Fibroblast of mammary gland (primary cell): ENCODE data around the gene PPP1R11.
"Not testable (repeated sequence)": the region's sequence is repeated elsewhere in the genome, so short reads cannot be mapped to it uniquely, and the experiment has no call there.

ENCODE experiments used
- DNase-seq: peaks from one replicate; pipeline ENCODE4 v3.0.0-alpha.2; 2010; ENCODE audit warnings: low read depth
- H3K4me3 ChIP-seq: 2 replicates; pipeline ENCODE4 v1.5.1; 2011; ENCODE audit warnings: low read depth, mild to moderate bottlenecking, low read length, moderate library complexity; ENCODE audit not compliant: control insufficient read depth
- TF ChIP-seq, protein P1 (sequence below): conservative IDR thresholded peaks from 2 replicates; pipeline ENCODE4 v1.5.1; 2011; ENCODE audit warnings: low read depth, low read length, inconsistent platforms; ENCODE audit not compliant: control insufficient read depth, insufficient read depth

The PPP1R11 gene

DNA sequence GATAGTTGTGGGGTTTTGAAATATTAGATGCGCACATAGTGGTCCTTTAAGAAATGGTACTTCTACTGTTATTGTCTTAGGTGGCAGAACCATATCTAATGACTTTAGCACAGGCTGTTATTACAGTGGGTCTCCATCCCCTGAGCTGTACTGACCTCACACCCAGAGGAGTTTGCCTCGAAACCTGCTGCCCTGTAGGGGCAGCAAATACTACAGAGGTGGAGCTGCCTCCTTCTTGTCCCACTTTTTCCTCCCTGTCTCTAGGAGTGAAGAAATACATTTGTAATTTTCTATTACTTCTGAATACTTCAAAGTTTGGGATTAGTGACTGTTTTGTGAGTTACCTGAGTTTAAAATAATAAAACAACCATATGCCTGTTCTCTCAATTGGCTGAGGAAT is 37.7 kb downstream of the PPP1R11 start:
- no peak for DNase-seq
- H3K4me3 ChIP-seq: no peak overlapping the region
- TF ChIP-seq, protein P1, sequence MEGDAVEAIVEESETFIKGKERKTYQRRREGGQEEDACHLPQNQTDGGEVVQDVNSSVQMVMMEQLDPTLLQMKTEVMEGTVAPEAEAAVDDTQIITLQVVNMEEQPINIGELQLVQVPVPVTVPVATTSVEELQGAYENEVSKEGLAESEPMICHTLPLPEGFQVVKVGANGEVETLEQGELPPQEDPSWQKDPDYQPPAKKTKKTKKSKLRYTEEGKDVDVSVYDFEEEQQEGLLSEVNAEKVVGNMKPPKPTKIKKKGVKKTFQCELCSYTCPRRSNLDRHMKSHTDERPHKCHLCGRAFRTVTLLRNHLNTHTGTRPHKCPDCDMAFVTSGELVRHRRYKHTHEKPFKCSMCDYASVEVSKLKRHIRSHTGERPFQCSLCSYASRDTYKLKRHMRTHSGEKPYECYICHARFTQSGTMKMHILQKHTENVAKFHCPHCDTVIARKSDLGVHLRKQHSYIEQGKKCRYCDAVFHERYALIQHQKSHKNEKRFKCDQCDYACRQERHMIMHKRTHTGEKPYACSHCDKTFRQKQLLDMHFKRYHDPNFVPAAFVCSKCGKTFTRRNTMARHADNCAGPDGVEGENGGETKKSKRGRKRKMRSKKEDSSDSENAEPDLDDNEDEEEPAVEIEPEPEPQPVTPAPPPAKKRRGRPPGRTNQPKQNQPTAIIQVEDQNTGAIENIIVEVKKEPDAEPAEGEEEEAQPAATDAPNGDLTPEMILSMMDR: no peak

DNA sequence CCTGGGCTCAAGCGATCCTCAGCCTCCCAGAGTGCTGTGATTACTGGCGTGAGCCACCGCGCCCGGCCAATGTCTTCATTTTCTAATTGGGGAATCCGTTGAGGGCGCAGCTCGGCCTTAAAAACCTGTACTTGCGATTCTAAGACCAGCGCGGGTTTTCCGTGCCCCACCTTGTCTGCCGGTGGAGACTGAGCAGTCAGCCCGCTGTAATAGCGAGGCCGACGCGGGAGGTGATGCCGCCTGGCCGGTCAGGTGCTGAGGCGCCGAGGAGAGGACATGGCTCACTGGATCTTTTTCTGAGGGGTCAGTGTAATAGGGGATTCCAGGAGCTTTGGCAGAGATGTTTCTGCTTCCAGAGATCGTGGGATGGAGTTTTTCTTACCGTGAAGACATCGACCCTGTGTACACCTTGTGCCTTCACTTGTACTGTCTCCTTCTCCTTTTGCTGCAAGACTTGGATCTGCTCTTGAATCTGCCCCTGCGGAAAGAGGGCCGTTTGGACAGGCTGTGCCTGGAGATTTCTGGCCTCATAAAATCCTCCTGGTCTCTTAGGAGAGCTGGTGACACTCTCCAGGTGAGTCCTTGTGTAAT is 44.4 kb downstream of the PPP1R11 start:
- no peak for DNase-seq
- TF ChIP-seq, protein P1: no peak
- H3K4me3 ChIP-seq: no peak overlapping the region

DNA sequence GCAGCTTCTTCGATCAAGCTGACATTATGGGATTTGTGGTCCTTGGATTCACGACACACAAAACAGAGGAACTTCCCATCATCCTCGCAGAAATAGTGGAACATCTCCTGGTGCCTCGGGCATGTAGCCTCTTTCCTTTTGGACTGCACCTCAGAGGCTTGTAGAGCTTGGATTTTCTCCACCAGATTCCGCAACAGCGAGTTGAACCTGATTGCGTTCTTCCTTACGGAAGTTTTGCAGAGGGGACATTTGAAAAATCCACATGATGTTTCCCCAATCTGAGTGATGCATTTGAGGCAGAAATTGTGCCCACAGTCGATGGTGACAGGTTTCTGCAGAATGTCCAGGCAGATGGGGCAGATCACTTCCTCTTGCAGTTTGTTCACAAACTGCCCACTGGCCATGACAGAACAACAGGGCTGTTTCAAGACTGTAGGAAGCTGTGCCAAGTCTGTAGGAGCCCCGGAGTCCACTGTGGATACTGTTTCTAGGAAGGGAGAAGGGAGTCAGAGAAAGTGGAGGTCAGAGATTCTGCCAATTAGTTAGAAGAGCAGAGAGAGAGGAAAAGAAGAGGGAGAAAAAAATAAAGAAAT is 45.5 kb downstream of the PPP1R11 start:
- TF ChIP-seq, protein P1: no peak
- no peak overlapping the region for H3K4me3 ChIP-seq
- no peak for DNase-seq

DNA sequence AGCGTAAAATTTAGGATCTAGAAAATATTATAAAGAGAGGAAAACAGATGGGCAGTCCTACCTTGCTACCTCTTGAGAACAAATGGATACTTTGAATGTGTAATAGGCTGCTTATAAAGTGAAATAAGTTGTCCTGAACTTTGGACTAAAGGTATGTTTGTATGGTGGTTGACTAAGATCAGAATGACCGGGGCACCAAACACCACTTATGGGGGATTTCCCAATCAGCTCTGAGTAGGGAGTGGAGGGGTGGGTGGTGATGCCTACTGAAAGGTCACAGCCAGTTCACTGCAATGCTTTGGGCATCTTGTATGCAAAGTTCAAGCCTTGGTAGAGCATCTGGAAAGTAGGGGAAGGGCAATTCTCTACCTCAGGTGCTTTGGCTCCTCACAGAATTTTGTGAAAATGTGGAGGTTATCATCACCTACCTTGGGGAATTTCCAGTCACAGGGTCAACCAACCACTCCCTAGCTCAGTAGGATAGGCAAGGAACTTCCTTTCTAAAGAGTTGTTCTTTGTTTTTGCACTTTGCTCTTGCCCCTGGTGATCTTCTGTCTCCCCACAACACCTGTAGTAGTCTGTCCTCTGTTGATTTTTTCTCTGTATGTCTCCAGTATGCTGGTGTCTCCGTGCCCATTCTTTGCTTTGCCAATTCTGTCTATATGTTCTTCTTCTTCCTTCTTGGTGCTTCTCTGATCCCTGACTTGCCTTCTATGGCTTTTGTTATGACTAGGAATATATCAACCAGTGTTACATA is 46.2 kb downstream of the PPP1R11 start, which contains the start of gene TRIM31:
TRIM31 (minus strand) TSS at position 88 of the 757 bp plus-strand sequence. CDS start 285 bp downstream, outside the sequence.
- TF ChIP-seq, protein P1: no peak
- no peak within 1 kb of the TSS for H3K4me3 ChIP-seq
- no peak for DNase-seq

DNA sequence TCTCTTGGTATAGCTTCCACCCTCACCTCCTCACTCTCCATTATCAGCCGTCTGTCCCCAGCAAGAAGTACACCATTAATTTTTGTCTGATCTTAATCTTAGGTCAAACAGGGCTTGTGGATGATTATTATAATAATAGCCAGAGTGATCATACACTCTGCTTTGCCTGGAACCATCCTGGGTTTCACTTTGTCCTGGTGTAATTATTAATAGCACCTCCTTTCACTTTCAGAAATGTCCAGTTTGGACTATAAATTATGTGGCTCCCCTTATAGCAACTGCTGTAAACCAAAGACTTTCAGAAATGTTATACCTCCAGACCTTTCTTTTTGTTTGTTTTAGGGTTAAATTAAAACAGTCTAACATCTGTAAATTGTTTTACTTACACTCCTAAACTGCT is 46.8 kb downstream of the PPP1R11 start:
- H3K4me3 ChIP-seq: no peak overlapping the region
- DNase-seq: no peak
- TF ChIP-seq, protein P1: no peak

DNA sequence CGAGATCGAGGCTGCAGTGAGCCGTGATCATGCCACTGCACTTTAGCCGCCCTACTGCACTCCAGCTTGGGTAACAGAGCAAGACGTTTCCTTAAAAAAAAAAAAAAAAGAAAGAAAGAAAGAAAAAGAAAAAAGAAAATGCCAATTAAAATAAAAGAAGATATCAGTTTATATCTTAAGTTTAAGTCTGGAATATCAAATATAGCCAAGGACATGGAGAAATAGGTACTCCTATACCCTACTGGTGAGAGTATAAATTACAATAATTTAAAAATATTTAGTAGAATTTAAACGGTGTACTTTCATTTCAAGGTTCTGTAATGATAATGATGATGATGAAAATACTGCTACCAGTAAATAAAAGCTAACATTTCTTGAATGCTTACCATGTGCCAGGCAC is 49.7 kb downstream of the PPP1R11 start:
- no peak for DNase-seq
- TF ChIP-seq, protein P1: no peak
- no peak overlapping the region for H3K4me3 ChIP-seq

DNA sequence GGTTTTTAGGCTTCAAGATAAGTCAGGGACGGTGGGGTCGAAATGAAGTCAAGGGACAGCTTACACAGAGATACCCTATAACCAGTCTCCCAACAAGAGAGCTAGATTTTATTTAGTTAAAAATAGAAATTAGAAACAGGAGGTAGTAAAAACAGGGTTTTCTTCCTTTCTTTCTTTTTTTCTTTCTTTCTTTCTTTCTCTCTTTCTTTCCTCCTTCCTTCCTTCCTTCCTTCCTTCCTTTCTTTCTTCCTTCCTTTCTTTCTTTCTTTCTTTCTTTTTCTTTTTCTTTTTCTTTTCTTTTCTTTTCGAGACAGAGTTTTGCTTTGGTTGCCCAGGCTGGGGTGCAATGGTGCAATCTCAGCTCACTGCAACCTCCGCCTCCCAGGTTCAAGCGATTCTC is 51.7 kb downstream of the PPP1R11 start:
- not testable (repeated sequence) for DNase-seq, H3K4me3 ChIP-seq
